HG03159 (cell line): ENCODE data around the gene DRC1.

Experiments used
- ATAC-seq: cut with Tn5 transposase; IDR thresholded peaks from one replicate; pipeline ENCODE4 v1.9.1; 2021; ENCODE audit warnings: mild to moderate bottlenecking, moderate library complexity; ENCODE audit not compliant: unreplicated experiment

DRC1 gene

DNA sequence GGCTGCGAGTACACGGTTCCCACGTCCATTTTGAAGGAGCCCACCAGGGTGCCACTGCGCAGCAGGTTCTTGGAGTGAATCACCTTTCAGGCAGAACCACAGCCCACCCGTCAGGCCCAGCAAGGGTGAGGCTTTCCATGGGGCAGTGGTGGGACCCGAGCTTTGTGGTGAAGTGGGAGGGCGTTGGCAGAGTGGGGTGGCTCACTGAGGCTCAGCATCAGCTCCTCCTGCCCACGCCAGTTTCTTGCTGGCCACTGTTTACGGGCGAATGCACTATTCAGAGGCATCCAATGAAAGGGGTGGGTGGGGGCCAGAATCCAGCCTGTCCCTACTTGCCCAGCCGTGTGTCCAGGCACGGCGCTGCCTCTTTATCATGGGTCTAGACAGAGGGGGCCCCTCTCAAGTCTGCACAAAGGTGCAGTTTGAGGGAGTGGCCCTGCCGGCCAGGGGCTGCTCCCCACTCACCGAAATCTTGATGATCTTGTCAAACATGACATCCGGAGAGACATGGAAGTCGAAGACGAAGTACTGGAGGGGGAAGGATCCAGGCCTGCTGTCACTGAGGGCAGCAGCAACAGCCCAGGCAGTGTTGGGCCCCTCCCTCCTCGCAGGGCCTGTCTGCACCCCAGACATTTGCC, 87.6 kb downstream of the DRC1 start:
- no peak for ATAC-seq

DNA sequence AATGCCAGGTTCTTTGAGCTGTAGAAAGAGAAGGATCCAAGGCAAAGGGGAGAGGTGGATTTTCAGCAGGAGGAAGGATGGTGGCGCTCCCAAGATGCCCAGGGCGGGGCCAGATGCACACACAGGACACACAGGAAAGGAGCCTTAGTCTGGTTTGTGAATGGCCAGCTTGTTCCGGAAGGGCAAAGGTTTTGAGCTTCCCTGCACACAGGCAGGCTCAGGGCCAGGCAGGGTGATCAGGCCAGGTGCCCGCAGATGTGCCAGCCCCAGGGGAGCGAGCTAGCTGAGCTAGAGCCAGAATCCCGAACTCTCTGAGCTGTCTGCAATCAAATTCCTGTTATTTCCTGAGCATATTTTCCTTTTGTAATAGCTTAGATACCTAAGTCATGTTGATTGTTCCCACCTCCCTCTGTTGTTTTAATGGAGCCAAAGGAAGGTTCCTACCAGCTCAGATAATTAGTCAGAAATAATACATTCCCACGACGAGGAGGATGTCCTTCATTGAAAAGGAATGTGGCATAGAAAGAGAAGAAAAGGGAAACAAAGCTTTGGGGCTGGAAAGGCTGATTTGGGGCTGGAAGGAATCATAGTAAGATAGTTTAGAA, 89.9 kb downstream of the DRC1 start:
- ATAC-seq, result no peak

DNA sequence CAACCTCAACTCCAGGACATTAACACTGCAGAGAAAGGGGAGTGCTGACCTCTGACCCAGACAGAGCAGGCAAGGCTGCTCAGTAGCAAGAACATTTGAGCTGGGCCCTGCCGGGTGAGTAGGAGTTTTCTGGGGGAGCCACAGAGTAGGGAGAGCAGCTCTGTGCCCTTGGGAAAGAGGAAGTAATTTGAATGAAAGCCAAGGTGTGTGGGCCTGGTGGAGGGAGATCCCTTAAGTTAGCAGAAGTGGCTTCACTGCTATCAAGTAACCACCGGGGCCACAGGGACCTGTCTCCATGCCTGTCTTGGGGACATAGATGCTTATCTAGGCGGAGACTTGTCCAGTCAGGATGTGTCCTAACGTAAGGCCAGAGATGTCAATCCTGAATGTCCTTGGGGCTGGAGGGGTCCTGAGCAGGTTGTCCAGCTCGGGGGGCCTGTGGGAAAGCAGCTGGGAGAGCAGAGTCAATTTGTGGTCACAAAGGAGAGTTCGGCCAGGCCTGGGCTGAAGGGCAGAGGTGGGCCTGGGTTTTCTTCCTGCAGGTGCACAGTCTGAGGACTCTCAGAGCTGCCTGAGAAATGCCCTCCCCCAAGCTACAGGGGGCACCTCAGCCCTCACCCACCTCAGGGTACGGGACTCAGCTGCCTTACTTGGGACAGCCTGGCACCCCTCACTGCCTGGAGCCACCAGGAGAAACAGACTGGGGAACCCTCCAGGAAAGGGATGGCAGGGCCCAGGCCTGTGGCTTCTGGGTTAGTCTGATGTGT, 91.2 kb downstream of the DRC1 start:
- no peak for ATAC-seq

DNA sequence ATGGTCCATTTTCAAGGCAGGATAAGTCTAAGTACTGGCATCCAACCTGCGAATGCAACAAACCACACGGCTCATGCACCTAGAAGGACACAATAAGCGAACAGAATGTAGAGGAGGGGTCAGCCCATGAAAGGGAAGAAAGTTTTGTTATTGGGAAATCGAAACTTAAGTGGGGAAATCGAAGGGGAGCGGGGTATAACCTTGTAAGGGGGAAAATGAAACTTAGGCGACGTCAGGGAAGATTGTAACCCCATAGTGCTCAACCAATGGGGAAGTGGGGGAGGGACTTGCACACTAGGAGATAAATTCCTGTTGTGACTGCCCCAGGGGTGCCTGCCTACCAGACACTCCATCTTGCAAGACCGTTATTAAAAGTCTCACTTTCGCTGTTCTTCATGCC, 91.8 kb downstream of the DRC1 start:
- no peak for ATAC-seq

- ATAC-seq, result no peak
These were observed 92.5 kb downstream of the DRC1 start for GRCh38 chr2:26494199-26494598.

GRCh38 chr2:26494891-26495290, 93.2 kb downstream of the DRC1 start:
- no peak for ATAC-seq

- ATAC-seq, result no peak
These were observed 94.1 kb downstream of the DRC1 start for GRCh38 chr2:26495705-26496297.

DNA sequence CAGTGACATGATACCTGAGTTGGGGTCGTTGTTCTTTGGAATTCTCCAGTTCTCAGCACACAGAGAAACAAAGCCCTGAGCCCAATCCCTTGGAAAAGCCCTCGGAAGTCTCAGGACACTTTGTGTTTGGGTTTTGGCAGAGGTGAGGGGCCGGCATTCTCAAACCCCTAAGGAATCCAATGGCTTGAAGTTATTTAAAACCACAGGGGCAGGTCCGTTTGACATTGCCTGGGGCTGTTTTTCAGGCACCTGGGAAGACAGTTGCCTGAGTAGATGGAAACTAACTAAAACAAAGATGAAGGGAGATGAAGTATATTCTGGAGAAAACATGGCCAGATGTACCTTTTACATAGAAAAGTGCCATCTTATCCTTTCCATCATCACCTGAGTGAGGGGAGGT, 98.7 kb downstream of the DRC1 start:
- ATAC-seq, result no peak

DNA sequence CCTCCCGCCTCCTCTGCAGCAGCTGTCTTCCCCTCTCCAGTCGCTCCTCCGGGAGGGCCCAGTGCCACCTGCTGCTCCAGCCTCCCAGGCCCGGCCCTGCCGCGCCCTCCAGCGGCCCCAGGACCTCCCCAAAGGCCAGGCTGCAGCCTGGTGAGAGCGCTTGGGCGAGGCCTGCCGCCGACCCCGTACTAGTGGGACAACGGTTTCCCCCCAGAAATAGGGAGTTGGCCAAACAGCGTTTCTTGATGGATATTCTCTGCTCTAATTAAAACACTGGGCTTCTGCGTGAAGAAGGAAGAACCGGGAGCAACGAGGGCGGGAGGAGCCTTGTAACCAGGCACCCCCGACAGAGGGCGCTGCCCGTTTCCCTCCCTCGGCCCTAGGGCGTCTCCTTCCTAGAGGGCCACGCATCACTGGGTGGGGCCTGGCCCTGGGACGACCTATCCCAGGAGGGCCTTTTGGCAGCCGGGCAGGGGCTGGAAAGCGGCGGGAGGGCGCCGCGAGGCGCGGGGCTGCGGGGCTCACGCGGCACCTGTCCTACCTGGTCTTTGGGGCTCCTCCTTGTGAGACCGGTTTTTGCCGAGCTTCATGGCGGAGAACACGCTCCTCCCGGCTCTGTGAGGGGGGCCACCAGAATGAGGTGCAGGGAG, 101.6 kb downstream of the DRC1 start:
- ATAC-seq, result peak; percentile 57

- no peak for ATAC-seq
These were observed 102.3 kb downstream of the DRC1 start for GRCh38 chr2:26504002-26504401.

DNA sequence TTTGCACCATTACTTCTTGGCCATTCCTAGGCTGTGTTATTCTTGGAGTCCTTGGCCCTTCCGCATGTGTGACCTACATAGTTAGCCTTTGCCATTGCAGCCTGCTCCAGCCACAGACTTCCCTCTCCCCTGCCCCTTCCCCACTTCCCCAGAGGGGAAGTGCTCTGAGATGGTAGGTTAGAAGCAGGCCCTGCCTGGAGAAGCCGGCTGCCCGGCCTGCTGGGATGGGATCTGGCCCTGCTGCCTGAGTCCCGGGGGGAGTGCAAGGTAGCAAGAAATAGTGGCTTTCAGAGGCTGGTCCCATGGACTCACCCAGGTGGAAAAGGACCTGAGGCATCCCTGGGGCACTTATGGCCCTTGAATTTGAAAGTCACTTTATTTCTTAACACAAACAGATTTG, 104.6 kb downstream of the DRC1 start:
- ATAC-seq, result no peak
